ENCODE data around the gene FABP7. TPM values are rescaled to one million over a fixed set of nuclear protein-coding genes. Genes with fewer than 3 reads are reported as not detected.

The FABP7 gene
- total RNA-seq, 2 experiments from 2014 or later, result not detected

GRCh38 chr6:122829456-122829855, 49.9 kb downstream of the FABP7 start:
- DNase-seq, result no peak
- H3K27ac Mint-ChIP-seq, result no peak overlapping the region
- no peaks in the 10 kb centered on the region for H3K36me3 Mint-ChIP-seq (ENCODE audit: low read depth)
- CTCF ChIA-PET, result no interaction called here
- intact Hi-C loops (cut with micrococcal nuclease), result no loop called here
- H3K27me3 Mint-ChIP-seq (ENCODE audit: low read depth), result no peaks in the 10 kb centered on the region
- H3K4me1 Mint-ChIP-seq (ENCODE audit: low read depth), result no peaks in the 10 kb centered on the region
- no peak overlapping the region for H3K4me3 Mint-ChIP-seq
- H3K9me3 Mint-ChIP-seq, result no peaks in the 10 kb centered on the region

GRCh38 chr6:122831511-122831910, 52.0 kb downstream of the FABP7 start:
- CTCF ChIA-PET, result no interaction called here
- Mint-ChIP-seq H3K27me3 (ENCODE audit: low read depth) (peaks cover 7% of the 10 kb centered on the region), H3K4me1 (ENCODE audit: low read depth) (no peaks in the 10 kb centered on the region), H3K27ac (no peak overlapping the region), H3K9me3 (no peaks in the 10 kb centered on the region), H3K4me3 (no peak overlapping the region), H3K36me3 (ENCODE audit: low read depth) (no peaks in the 10 kb centered on the region)
- DNase-seq, result no peak
- intact Hi-C loops (cut with micrococcal nuclease), result no loop called here

- CTCF ChIA-PET, result no interaction called here
- DNase-seq, result no peak
Observed at GRCh38 chr6:122832459-122832858, 52.9 kb downstream of the FABP7 start.

GRCh38 chr6:122833021-122833491, 53.5 kb downstream of the FABP7 start:
- Mint-ChIP-seq H3K4me1 (ENCODE audit: low read depth) (no peaks in the 10 kb centered on the region), H3K27me3 (ENCODE audit: low read depth) (peaks cover 10% of the 10 kb centered on the region), H3K9me3 (no peaks in the 10 kb centered on the region), H3K36me3 (ENCODE audit: low read depth) (no peaks in the 10 kb centered on the region), H3K27ac (no peak overlapping the region), H3K4me3 (no peak overlapping the region)
- no peak for DNase-seq
- intact Hi-C loops (cut with micrococcal nuclease), result no loop called here
- CTCF ChIA-PET, result no interaction called here

More at GRCh38 chr6:122832459-122832858, 52.9 kb downstream of the FABP7 start:
- intact Hi-C loops (cut with micrococcal nuclease), result no loop called here
- no peaks in the 10 kb centered on the region for H3K36me3 Mint-ChIP-seq (ENCODE audit: low read depth)
- H3K4me3 Mint-ChIP-seq, result no peak overlapping the region
- H3K9me3 Mint-ChIP-seq, result no peaks in the 10 kb centered on the region
- no peaks in the 10 kb centered on the region for H3K4me1 Mint-ChIP-seq (ENCODE audit: low read depth)
- peaks cover 9% of the 10 kb centered on the region for H3K27me3 Mint-ChIP-seq (ENCODE audit: low read depth)
- H3K27ac Mint-ChIP-seq, result no peak overlapping the region

Other genes starting within 250 kb of the FABP7 start
- gene PKIB, start 169.3 kb upstream of the FABP7 start, total RNA-seq, result under 1 TPM in 1 of 2 experiments, not detected in 1; 0.67 TPM
- gene SMPDL3A, start 9.5 kb downstream of the FABP7 start, total RNA-seq, result under 1 TPM; 0.31 to 0.49 TPM
- gene CLVS2, start 216.5 kb downstream of the FABP7 start, total RNA-seq, result not detected